PC-9 (cell line): ENCODE results near the gene DNAJC13. TPM values are rescaled to one million over a fixed set of nuclear protein-coding genes. Genes with fewer than 3 reads are reported as not detected.
"Not testable (repeated sequence)": the region's sequence is repeated elsewhere in the genome, so short reads cannot be mapped to it uniquely, and the experiment has no call there.

ENCODE experiments used
- BruUV-seq: library from RNA; stranded (reverse); fragments of 400-500 nt; replicated peaks from 2 replicates; lab custom pipeline; 2021; lab: Mats Ljungman, UMichigan
- CTCF ChIA-PET: fragments of 300-600 bp; sonication (Branson Sonifier 250); formaldehyde crosslinking; loops from one replicate; lab custom pipeline; 2022; ENCODE audit warnings: antibody characterized with exemption; lab: Charles Lee
- POLR2A ChIA-PET: fragments of 300-600 bp; sonication (Branson Sonifier 250); formaldehyde crosslinking; loops from one replicate; lab custom pipeline; 2022; ENCODE audit warnings: antibody characterized with exemption; ENCODE audit not compliant: unreplicated experiment; lab: Charles Lee
- DNase-seq, 2 experiments: peaks; one replicate each; pipeline versions ENCODE4 v3.0.0 to v3.0.0-alpha.2; 2015 to 2022; ENCODE audit warnings: mixed read lengths in 1 of 2
- H2AFZ ChIP-seq: fragments of 200-600 bp; sonication (generic); 2 replicates; pipeline ENCODE4 v1.8.1; 2017; ENCODE audit warnings: antibody characterized with exemption
- H3F3A ChIP-seq: fragments of 200-600 bp; sonication (generic); 2 replicates; pipeline ENCODE4 v1.8.1; 2017; ENCODE audit warnings: antibody characterized with exemption, mild to moderate bottlenecking, low read depth; ENCODE audit not compliant: insufficient read depth
- H3K27ac ChIP-seq: fragments of 200-600 bp; sonication (generic); 2 replicates; pipeline ENCODE4 v1.6.1; 2016; ENCODE audit warnings: mixed run types
- H3K27me3 ChIP-seq: fragments of 200-600 bp; sonication (generic); 2 replicates; pipeline ENCODE4 v1.6.1; 2016; ENCODE audit warnings: low read depth, mixed run types; ENCODE audit not compliant: insufficient read depth
- H3K36me3 ChIP-seq: fragments of 200-600 bp; sonication (generic); 2 replicates; pipeline ENCODE4 v1.6.1; 2016; ENCODE audit warnings: low read depth, mixed run types
- H3K4me1 ChIP-seq: fragments of 200-600 bp; sonication (generic); replicated peaks from 2 replicates; pipeline ENCODE4 v1.6.1; 2016; ENCODE audit warnings: mixed run types; ENCODE audit not compliant: insufficient read depth
- H3K4me2 ChIP-seq: fragments of 200-600 bp; sonication (generic); 2 replicates; pipeline ENCODE4 v1.6.1; 2017; ENCODE audit warnings: mixed run types
- H3K4me3 ChIP-seq: fragments of 200-600 bp; sonication (generic); 2 replicates; pipeline ENCODE4 v1.6.1; 2016; ENCODE audit warnings: mixed run types
- H3K79me2 ChIP-seq: fragments of 200-600 bp; sonication (generic); 2 replicates; pipeline ENCODE4 v1.6.1; 2017; ENCODE audit warnings: low read depth, mixed run types
- H3K9me2 ChIP-seq: fragments of 200-600 bp; sonication (generic); 2 replicates; pipeline ENCODE4 v1.8.1; 2017; ENCODE audit warnings: mild to moderate bottlenecking; ENCODE audit not compliant: insufficient read depth
- H3K9me3 ChIP-seq: fragments of 200-600 bp; sonication (generic); 2 replicates; pipeline ENCODE4 v1.8.1; 2016; ENCODE audit warnings: low read depth; ENCODE audit not compliant: insufficient read depth
- H4K20me1 ChIP-seq: fragments of 200-600 bp; sonication (generic); 2 replicates; pipeline ENCODE4 v1.8.1; 2017; ENCODE audit not compliant: insufficient read depth
- EZH2 ChIP-seq: fragments of 200-600 bp; sonication (generic); IDR thresholded peaks from 2 replicates; pipeline ENCODE4 v1.8.0; 2017; ENCODE audit warnings: antibody characterized with exemption, low read depth
- intact Hi-C: fragments of 100-400 bp; cut with micrococcal nuclease; formaldehyde crosslinking; loops from one replicate; pipeline ENCODE4 v1.10.0; 2022; ENCODE audit not compliant: unreplicated experiment
- total RNA-seq: library from RNA; stranded (reverse); gene quantifications from 2 replicates; pipeline ENCODE4 v1.2.3, GENCODE V29; 2021
- TF ChIP-seq, protein P1 (sequence below): fragments of 200-600 bp; sonication (generic); conservative IDR thresholded peaks from 2 replicates; pipeline ENCODE4 v1.6.1; 2017; ENCODE audit warnings: mixed run types, antibody characterized with exemption, mild to moderate bottlenecking, moderate library complexity

Gene DNAJC13
- total RNA-seq, 1 experiment from 2014 or later, result 56.6 TPM

DNA sequence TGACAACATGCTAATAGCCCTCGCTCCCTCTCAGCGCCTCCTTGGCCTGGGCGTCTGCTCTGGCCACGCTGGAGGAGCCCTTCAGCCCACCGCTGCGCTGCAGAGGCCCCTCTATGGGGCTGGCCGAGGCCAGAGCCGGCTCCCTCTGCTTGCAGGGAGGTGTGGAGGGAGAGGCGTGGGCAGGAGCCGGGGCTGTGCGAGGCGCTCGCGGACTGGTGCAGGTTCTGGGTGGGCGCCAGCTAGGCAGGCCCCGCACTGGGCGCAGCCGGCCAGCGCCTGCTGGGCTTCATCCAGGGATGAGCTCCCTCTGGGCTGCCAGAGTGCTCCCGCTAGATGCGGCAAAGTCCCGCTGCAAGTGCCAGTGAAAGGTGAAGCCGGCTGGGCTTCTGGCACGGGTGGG lies 21.0 kb upstream of the DNAJC13 start:
- Histone ChIP-seq H3K27ac (no peak overlapping the region), H3K79me2 (no peaks in the 10 kb centered on the region), H3K9me3 (no peaks in the 10 kb centered on the region), H4K20me1 (no peaks in the 10 kb centered on the region), H3K9me2 (no peaks in the 10 kb centered on the region), H2AFZ (no peak overlapping the region), H3F3A (no peaks in the 10 kb centered on the region), H3K36me3 (no peaks in the 10 kb centered on the region), H3K27me3 (no peaks in the 10 kb centered on the region), H3K4me1 (no peaks in the 10 kb centered on the region), H3K4me2 (no peak overlapping the region), H3K4me3 (no peak overlapping the region)
- ChIA-PET POLR2A (no interaction called here), CTCF (no interaction called here)
- intact Hi-C loops, result loop anchor here (5.0 kb wide), 1 partner anchor 604 kb away; no protein-coding TSS in a partner anchor
- BruUV-seq, result no TSS peak
- TF ChIP-seq, protein P1, sequence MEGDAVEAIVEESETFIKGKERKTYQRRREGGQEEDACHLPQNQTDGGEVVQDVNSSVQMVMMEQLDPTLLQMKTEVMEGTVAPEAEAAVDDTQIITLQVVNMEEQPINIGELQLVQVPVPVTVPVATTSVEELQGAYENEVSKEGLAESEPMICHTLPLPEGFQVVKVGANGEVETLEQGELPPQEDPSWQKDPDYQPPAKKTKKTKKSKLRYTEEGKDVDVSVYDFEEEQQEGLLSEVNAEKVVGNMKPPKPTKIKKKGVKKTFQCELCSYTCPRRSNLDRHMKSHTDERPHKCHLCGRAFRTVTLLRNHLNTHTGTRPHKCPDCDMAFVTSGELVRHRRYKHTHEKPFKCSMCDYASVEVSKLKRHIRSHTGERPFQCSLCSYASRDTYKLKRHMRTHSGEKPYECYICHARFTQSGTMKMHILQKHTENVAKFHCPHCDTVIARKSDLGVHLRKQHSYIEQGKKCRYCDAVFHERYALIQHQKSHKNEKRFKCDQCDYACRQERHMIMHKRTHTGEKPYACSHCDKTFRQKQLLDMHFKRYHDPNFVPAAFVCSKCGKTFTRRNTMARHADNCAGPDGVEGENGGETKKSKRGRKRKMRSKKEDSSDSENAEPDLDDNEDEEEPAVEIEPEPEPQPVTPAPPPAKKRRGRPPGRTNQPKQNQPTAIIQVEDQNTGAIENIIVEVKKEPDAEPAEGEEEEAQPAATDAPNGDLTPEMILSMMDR, result no peak
- TF ChIP-seq EZH2, result no peak
- DNase-seq, result no peak

DNA sequence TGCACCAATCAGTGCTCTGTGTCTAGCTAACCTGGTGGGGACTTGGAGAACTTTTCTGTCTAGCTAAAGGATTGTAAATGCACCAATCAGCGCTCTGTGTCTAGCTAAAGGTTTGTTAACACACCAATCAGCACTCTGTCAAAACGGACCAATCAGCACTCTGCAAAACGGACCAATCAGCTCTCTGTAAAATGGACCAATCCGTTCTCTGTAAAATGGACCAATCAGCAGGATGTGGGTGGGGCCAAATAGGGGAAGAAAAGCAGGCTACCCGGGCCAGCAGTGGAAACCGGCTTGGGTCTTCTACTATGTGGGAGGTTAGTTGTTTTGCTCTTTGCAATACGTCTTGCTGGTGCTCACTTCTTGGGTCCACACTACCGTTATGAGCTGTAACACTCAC lies 20.5 kb upstream of the DNAJC13 start:
- intact Hi-C loops, result loop anchor here (5.0 kb wide), 1 partner anchor 604 kb away; no protein-coding TSS in a partner anchor
- BruUV-seq, CTCF ChIA-PET: not testable (repeated sequence)

DNA sequence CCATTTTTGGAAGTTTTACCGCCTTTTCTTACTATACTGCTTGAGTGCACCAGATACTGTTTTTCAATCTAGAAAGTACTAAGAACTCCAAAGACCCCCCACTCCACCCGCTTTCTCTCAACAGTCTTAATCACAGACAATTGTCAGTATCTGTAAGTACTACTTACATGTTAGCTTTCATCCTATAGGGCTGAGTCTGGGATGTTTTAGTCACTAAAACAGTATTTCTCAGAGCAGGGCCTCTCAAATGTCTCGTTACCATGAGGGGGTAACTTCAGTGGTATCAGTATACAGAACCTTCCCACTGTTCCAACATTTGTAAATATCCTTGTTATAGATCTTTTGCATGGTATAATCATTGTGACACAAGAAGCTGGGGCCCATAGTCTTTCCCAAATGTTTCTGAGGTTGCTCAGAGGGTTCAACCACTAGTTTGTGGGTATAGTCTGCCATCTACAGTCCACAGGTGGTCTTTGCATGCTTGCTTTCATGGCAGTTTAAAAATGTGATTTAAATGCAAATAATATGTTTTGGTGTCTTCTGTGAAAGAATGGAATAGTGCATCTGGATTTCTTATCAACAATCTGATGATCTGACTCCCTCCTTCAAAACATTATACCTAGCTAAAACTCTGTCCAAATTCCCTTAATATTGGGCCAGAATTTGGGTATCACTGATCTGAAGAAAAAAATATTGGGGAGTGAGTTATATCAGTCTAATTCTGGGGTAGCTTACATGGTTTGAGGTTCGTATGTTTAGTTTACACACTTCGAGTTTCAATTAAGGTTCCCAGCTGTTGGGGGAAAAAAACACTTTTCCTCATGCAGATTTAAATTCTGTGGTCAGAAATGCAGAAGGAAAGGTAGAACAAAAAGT lies 18.0 kb upstream of the DNAJC13 start:
- H3K4me3 ChIP-seq, result no peak overlapping the region
- no peak overlapping the region for H3K27ac ChIP-seq
- no peaks in the 10 kb centered on the region for H3K4me1 ChIP-seq
- H3K27me3 ChIP-seq, result no peaks in the 10 kb centered on the region
- BruUV-seq, result no TSS peak
- TF ChIP-seq, protein P1, result peak; percentile 91
- TF ChIP-seq EZH2, result no peak
- no peak overlapping the region for H2AFZ ChIP-seq
- peak; percentile 42 to 43 for DNase-seq
- H3F3A ChIP-seq, result no peaks in the 10 kb centered on the region
- H3K9me3 ChIP-seq, result no peaks in the 10 kb centered on the region
- no peaks in the 10 kb centered on the region for H3K36me3 ChIP-seq
- no peaks in the 10 kb centered on the region for H4K20me1 ChIP-seq
- H3K79me2 ChIP-seq, result no peaks in the 10 kb centered on the region
- intact Hi-C loops, result loop anchor here (1.0 to 5.0 kb wide), 7 partner anchors 47 to 607 kb away; partner anchors contain the start of gene CPNE4
- POLR2A ChIA-PET, result no interaction called here
- CTCF ChIA-PET, result interaction anchor here (0.6 to 1.7 kb wide), 4 partner anchors 47 to 143 kb away, joined by 3 to 12 read pairs (median 3); no protein-coding TSS in a partner anchor
- H3K9me2 ChIP-seq, result no peaks in the 10 kb centered on the region
- no peak overlapping the region for H3K4me2 ChIP-seq

More for the DNA sequence above, 20.5 kb upstream of the DNAJC13 start:
- H3K27ac ChIP-seq, H3K9me3 ChIP-seq, H3K79me2 ChIP-seq, H3F3A ChIP-seq, H3K4me2 ChIP-seq, H2AFZ ChIP-seq, POLR2A ChIA-PET, H3K9me2 ChIP-seq, H3K36me3 ChIP-seq, H3K27me3 ChIP-seq, H3K4me1 ChIP-seq, H3K4me3 ChIP-seq, DNase-seq, H4K20me1 ChIP-seq: not testable (repeated sequence)
